K562 (cell line): ENCODE measurements around the gene HSD17B8.

Source experiments
- FOXK2 ChIP-seq, 2 experiments: fragments of 450-650 bp; IDR thresholded peaks in 1 of 2; conservative IDR thresholded peaks in 1 of 2; 2 replicates each; pipeline ENCODE4 v1.6.1; 2016; ENCODE audit warnings: low read depth in 2 of 2, mild to moderate bottlenecking in 1 of 2
- MAFG ChIP-seq: fragments of 450-650 bp; conservative IDR thresholded peaks from 2 replicates; pipeline ENCODE4 v1.6.1; 2016; ENCODE audit warnings: missing genetic modification characterization, missing compliant biosample characterization
- NEUROD1 ChIP-seq: fragments of 150-350 bp; IDR thresholded peaks from 2 replicates; pipeline ENCODE4 v1.6.1; 2014; ENCODE audit warnings: borderline replicate concordance, low read length, low read depth; ENCODE audit not compliant: partially characterized antibody
- NR2F6 ChIP-seq: fragments of 450-650 bp; formaldehyde crosslinking; IDR thresholded peaks from 2 replicates; pipeline ENCODE4 v1.4.0; 2020; ENCODE audit warnings: mild to moderate bottlenecking
- RHOXF2B ChIP-seq: fragments of 250-450 bp; sonication (Bioruptor Pico); conservative IDR thresholded peaks from 2 replicates; pipeline ENCODE4 v1.5.1; 2021

DNA sequence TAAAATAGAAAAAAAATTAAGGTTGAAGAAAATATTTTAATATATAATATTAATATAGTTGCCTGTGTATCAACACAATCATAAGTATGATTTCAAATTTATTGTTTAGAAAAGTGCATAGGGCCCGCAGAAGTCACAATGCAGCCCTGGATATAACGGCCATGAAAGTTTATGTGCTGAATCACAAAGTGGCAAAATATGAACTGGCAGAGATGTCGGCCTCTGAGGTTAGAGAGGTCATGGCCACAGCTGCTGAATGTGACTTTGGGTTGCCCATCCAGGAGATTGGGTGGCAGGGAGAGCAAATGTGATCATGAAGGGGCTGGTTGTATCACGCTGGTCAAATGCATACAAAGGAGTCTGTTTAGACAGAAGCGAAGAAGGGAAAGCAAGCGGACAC lies 47.9 kb upstream of the HSD17B8 start:
- TF ChIP-seq FOXK2 (conservative IDR thresholded peaks at IDR 0.05 in 1 of 2, IDR thresholded peaks at IDR 0.05 in 1 of 2; ENCODE audit: low read depth in 2 of 2) = no peak
- TF ChIP-seq MAFG (tag) = no peak
- TF ChIP-seq RHOXF2B (CRISPR knock-in tag) = no peak
- no peak for TF ChIP-seq NEUROD1
- no peak for TF ChIP-seq NR2F6 (CRISPR knock-in tag)
